HG03460 (cell line): Measurements from ENCODE around the gene RPL37A.
A peak's percentile ranks its signal among the peaks of the same experiment; 100 is the strongest.
"Not testable (repeated sequence)": the region's sequence is repeated elsewhere in the genome, so short reads cannot be mapped to it uniquely, and the experiment has no call there.

Experiments used
- ATAC-seq: cut with Tn5 transposase; IDR thresholded peaks from one replicate; pipeline ENCODE4 v1.9.1; 2021; ENCODE audit not compliant: unreplicated experiment

RPL37A gene

GRCh38 chr2:216516730-216517350, 18.2 kb downstream of the RPL37A start:
- no peak for ATAC-seq

DNA sequence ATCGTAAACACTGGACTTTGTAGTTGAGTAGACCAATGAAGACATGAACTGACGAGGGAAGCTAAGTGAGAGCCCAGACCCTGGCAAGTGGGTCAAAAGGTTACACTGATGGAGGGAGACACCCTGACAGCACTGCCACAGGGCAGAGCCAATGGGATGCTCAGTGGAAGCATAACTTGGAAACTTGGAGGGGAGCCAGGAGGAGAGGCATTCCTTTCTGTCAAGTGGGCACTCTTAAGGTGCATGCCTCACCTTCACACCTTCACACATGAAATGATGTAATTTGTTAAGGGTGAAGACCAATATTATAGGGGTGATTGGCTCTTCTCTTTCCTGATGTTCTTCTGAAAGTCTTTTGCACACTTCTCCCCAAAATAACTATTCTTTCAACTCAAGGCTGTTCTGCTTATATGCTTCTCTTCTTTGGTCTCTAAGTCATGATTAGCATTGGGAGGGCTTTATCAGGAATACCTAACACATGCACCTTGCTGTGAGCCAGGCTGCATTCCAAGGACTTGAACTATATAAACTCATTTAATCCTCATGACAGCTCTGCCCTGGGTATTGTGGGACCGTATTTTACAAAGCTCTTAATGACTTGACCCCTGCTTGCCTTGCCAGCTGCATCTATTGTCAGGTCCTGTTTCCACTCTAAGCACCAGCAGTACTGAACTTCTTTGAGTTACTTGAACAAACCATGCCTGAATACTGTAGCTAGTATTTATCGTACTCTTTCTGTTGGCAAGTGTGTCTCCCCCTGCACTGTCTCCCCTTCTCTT, 19.0 kb downstream of the RPL37A start:
- ATAC-seq, result no peak

DNA sequence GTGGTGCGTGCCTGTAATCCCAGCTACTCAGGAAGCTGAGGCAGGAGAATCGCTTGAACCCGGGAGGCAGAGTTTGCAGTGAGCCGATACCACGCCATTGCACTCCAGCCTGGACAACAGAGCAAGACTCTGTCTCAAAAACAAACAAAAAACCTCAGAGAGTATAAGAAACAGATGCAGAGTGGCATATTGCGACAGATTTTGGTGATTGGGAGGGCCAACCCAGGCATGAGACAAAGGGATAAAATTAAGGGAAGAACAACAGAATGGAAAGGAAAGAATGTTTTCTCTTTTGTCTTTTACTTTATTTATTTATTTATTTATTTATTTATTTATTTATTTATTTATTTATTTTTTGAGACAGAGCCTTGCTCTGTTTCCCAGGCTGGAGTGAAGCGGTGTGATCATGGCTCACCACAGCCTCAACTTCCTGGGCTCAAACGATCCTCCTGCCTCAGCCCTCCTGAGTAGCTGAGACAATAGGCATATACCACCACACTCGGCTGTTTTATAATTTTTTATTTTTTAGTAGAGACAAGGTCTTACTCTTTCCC, 20.0 kb downstream of the RPL37A start:
- not testable (repeated sequence) for ATAC-seq

DNA sequence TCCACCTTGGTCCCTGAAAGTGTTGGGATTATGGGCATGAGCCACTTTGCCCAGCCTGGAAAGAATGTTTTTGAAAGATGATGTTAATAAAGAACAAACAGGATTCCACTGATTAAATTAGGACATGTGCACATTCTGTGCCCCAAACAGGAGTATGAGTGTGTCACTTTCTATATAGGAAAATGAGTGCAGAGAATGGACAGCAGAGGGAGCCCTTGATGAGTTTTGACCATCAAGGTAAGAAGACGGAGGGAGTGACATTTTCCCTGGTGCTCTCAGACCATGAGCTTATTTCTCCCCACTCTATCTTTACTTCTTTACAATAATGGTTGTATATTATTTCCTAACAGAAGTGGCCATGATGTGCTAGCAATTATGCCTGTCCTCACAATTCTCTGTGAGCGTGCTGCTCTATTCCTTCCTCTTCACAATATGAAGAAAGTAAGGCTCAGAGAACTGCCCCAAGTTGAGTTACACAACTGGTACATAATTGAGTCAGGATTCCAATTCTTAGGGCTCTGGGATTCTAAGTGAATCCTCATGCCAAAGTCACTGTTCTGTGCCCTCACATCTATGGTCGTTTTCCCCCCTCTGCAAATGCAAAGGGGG, 20.6 kb downstream of the RPL37A start:
- ATAC-seq, result peak; percentile 83

GRCh38 chr2:216520112-216520511, 21.5 kb downstream of the RPL37A start:
- no peak for ATAC-seq

GRCh38 chr2:216522892-216523502, 24.4 kb downstream of the RPL37A start:
- no peak for ATAC-seq

DNA sequence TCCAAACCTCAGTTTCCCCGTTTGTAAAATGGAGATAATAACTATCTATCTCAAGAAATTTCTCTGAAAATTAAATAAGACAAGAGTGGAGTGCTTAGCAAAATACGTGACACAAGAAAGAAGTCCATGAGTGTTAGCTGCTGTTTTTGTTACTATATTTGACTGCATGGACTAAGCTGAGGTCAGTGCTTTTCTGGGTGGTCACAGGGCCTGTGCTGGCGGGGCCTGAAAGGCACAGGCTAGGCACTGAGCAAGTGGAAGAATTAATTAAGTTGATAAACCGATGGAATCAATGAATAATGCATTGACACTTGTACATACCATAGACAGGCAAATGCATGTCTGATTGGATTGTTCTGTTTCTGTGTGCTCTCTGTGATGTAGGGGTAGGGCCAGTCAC, 27.3 kb downstream of the RPL37A start:
- no peak for ATAC-seq

- no peak for ATAC-seq
Observed at GRCh38 chr2:216526939-216527338, 28.3 kb downstream of the RPL37A start.

GRCh38 chr2:216527600-216527999, 29.0 kb downstream of the RPL37A start:
- no peak for ATAC-seq

DNA sequence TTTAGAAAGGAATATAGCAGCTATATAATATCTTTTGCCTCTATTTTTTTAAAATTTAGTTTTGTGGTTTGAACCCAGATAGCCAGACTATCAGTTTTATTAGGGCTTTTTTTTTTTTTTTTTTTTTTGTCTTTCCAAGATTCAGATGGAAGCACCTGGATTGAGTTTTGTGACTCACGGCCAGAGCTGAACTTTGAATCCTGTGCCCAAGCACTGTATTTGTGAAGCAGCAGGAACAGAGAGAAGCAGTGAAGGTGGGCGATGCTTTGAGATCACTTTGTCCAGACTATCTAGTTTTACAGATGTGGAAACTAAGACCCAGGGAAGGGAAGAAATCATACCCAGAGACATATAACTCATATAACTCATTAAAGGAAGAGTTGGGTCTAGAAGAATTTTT, 33.9 kb downstream of the RPL37A start:
- no peak for ATAC-seq

- no peak for ATAC-seq
Observed at GRCh38 chr2:216533609-216534008, 35.0 kb downstream of the RPL37A start.

- ATAC-seq, result no peak
Observed at GRCh38 chr2:216534809-216535208, 36.2 kb downstream of the RPL37A start.

GRCh38 chr2:216535454-216535995, 36.9 kb downstream of the RPL37A start:
- no peak for ATAC-seq

DNA sequence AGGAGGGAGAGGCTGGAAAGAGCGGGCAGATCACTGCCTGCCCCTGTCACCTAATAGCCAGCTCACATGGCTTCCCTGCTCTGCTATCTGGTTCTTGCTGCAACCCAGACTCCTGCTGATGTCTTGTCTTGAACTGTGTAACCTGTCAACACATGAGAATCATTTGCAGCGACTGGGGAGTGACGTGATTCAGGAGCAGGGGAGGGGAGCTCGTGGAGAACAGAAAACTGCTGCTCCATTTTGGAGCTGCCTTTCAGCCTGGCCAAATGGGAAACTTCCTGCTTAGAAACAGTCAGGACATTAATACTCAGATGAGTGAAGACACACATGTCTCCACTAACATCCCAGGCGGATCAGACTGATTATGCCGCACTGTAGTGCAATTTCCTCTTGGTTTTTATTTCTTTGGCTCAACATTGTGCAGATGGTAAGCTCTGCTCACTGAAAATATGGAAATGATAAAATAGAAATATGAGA, 38.1 kb downstream of the RPL37A start:
- ATAC-seq, result no peak

GRCh38 chr2:216537366-216537765, 38.7 kb downstream of the RPL37A start:
- no peak for ATAC-seq

DNA sequence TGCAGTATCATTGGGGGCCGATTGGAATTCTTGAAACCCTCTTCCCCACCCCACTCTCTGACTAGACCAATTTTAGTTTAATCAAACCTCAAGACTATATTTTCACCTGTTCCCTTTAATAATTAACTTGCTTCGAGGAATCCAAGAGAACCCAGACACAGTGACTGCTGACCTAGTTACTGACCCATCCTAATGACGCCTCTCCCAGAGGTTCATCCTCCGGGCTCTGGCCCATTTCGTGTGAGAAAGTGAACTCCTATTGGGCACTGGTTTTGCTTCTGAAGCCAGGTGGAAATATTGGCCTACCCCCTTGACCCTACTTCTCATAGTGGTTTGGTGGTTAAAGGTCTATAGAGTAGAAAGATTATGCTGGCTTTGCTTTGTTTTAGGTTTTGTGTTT, 39.9 kb downstream of the RPL37A start:
- ATAC-seq, result no peak

DNA sequence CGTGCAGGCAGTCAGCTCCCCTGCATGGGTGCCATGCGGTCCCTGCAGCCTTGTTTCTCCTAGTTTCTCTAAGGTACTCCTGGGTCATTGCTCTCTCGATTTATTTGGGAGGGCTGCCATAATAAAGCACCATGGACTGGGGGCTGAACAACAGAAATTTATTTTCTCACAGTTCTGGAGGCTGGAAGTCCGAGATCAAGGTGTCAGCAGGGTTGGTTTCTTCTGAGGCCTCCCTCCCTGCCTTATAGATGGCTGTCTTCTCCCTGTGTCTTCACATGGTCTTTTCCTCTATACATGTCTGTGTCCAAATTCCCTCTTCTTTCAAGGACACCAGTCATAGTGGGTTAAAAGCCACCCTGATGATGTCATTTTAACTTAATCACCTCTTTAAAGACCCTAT, 40.5 kb downstream of the RPL37A start:
- ATAC-seq, result no peak

DNA sequence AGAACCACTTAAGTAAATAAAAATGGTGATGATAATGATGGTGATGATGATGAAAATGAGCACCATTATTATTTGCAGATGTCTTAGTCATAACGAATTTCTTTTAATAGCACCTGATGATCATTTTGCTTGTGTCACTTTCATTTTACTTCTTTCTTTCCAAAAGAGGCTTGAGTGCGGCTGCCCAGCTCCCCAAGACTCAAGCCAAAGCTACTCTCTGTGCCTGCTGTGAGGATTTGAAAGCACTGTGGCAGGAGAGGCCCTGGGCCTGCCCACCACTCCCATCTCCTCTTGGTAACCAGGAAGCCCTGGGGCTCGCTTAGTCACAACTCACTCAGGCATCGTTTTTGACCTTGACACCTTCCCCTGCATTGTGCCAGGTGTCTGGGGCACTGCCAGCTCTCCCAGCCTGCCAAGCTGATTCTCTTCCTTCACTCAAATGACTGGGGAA, 41.2 kb downstream of the RPL37A start:
- no peak for ATAC-seq

- ATAC-seq, result no peak
Observed at GRCh38 chr2:216540920-216541319, 42.3 kb downstream of the RPL37A start.

DNA sequence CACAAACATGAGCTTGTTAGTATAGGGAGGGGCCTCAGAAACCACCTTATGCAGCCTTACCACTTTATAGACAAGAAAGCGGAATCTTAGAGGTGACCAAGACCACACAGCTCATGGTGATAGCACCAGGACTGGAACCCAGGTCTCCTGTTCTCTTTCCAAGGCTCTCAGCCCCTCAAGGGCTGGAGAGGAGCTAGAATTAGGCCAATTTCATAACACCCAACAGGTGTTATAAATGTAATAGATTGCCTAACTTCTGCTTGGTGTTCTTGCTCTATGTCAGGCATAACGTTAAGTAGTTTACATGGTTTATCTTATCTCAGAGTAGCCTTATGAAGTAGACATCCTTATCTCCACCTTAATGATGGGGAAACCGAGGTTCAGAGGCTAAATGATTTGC, 42.9 kb downstream of the RPL37A start:
- ATAC-seq, result no peak

DNA sequence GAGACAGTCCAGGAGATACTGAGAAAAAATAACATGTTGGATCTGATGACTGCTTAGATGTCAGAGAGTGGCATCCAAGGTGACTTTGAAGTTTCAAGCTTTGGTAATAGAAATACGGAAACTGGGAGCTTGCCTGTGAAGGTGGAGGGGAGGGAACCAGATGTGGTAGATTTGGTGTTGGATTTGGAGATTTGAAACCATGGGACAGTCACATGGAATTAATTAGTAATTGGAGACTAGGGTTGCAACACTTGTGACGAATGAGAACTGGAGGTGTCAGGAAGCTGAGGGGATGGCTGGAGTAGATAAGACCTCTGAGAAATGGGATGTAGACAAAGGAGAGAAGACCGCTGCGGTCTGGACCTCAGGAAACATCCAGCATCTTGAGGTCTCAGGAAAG, 46.7 kb downstream of the RPL37A start:
- ATAC-seq, result no peak
